T47D (cell line): ENCODE measurements around the gene SPRED1.
A peak's percentile ranks its signal among the peaks of the same experiment; 100 is the strongest.

ENCODE experiments used
- DNase-seq, 2 experiments: peaks; one replicate each; pipeline versions ENCODE4 v3.0.0 to v3.0.0-alpha.2; 2011 to 2012; ENCODE audit warnings: low read depth in 1 of 2, low spot score in 1 of 2
- JUND ChIP-seq: IDR thresholded peaks from 2 replicates; pipeline ENCODE4 v1.6.1; 2012; ENCODE audit warnings: low read depth
- in situ Hi-C: cut with HindIII; loops from 2 replicates; pipeline ENCODE4 v1.10.0; 2016; ENCODE audit warnings: low sequenced_read_pairs, low pct_unique_long_range_greater_than_20kb

Gene SPRED1

GRCh38 chr15:38307251-38307650, 54.6 kb downstream of the SPRED1 start:
- in situ Hi-C loops: no loop called here

GRCh38 chr15:38307861-38308641, 55.4 kb downstream of the SPRED1 start:
- in situ Hi-C loops: no loop called here
- TF ChIP-seq JUND: no peak
- no peak for DNase-seq

More at GRCh38 chr15:38307251-38307650, 54.6 kb downstream of the SPRED1 start:
- no peak for TF ChIP-seq JUND
- no peak for DNase-seq

- no peak for TF ChIP-seq JUND
- in situ Hi-C loops: no loop called here
- no peak for DNase-seq
Observed at GRCh38 chr15:38308797-38309196, 56.2 kb downstream of the SPRED1 start.

- no peak for TF ChIP-seq JUND
- in situ Hi-C loops: no loop called here
- no peak for DNase-seq
Observed at GRCh38 chr15:38312190-38312589, 59.6 kb downstream of the SPRED1 start.

- in situ Hi-C loops: no loop called here
- TF ChIP-seq JUND: no peak
- DNase-seq: peak in 1 of 2 experiments; percentile 11
Observed at GRCh38 chr15:38316311-38316710, 63.7 kb downstream of the SPRED1 start.

GRCh38 chr15:38320181-38320580, 67.5 kb downstream of the SPRED1 start:
- DNase-seq: no peak
- in situ Hi-C loops: no loop called here
- TF ChIP-seq JUND: no peak

- in situ Hi-C loops: no loop called here
- no peak for TF ChIP-seq JUND
- DNase-seq: no peak
Observed at GRCh38 chr15:38320866-38321265, 68.2 kb downstream of the SPRED1 start.

- DNase-seq: no peak
- TF ChIP-seq JUND: no peak
- in situ Hi-C loops: no loop called here
Observed at GRCh38 chr15:38323895-38324294, 71.3 kb downstream of the SPRED1 start.

- DNase-seq: no peak
- in situ Hi-C loops: no loop called here
- no peak for TF ChIP-seq JUND
Observed at GRCh38 chr15:38324939-38325647, 72.5 kb downstream of the SPRED1 start.

GRCh38 chr15:38325648-38325990, 73.0 kb downstream of the SPRED1 start:
- DNase-seq: no peak
- in situ Hi-C loops: no loop called here
- TF ChIP-seq JUND: no peak

GRCh38 chr15:38332711-38333110, 80.1 kb downstream of the SPRED1 start:
- no peak for DNase-seq
- in situ Hi-C loops: no loop called here
- TF ChIP-seq JUND: no peak

GRCh38 chr15:38335116-38335515, 82.5 kb downstream of the SPRED1 start:
- DNase-seq: no peak
- no peak for TF ChIP-seq JUND
- in situ Hi-C loops: no loop called here

GRCh38 chr15:38344351-38344750, 91.7 kb downstream of the SPRED1 start:
- DNase-seq: no peak
- in situ Hi-C loops: no loop called here
- TF ChIP-seq JUND: no peak
